HG02943 (cell line): Measurements from ENCODE around the gene UGT1A6.

Source experiments
- ATAC-seq: cut with Tn5 transposase; IDR thresholded peaks from one replicate; pipeline ENCODE4 v1.9.1; 2021; ENCODE audit warnings: mild to moderate bottlenecking, low read depth, moderate library complexity; ENCODE audit not compliant: unreplicated experiment

The UGT1A6 gene

GRCh38 chr2:233817361-233817911 is 124.7 kb downstream of the UGT1A6 start:
- ATAC-seq = no peak

DNA sequence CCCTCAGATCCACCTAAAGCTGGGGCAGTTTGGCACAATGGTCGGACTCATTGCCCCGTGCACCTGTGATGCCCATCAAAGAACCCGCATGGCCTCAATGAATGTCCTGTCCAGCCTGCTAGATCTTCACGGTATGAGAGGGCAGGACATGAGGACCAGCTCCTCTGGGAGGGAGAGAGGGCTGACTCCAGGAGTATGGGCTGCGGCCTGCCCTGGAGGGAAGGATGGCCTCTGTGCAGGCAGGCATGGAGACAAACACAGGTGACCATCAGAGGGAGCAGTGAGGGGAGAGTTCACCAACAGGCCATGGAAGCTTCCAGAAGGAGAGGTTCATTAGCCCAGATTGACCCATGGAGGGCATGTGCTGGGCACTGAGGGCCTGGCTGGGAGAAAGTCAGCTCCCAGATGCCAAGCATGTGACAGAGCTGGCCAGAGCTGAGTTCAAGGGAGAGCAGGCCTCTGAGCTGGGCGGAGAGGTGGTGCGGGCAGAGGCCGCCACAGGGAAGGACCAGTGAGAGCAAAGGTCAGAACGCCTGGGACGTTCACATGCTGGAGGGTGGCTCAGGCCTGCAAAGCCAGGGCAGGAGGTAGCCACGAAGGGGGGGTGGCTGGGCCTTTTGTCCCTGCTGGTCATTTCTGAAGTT is 125.4 kb downstream of the UGT1A6 start:
- no peak for ATAC-seq

DNA sequence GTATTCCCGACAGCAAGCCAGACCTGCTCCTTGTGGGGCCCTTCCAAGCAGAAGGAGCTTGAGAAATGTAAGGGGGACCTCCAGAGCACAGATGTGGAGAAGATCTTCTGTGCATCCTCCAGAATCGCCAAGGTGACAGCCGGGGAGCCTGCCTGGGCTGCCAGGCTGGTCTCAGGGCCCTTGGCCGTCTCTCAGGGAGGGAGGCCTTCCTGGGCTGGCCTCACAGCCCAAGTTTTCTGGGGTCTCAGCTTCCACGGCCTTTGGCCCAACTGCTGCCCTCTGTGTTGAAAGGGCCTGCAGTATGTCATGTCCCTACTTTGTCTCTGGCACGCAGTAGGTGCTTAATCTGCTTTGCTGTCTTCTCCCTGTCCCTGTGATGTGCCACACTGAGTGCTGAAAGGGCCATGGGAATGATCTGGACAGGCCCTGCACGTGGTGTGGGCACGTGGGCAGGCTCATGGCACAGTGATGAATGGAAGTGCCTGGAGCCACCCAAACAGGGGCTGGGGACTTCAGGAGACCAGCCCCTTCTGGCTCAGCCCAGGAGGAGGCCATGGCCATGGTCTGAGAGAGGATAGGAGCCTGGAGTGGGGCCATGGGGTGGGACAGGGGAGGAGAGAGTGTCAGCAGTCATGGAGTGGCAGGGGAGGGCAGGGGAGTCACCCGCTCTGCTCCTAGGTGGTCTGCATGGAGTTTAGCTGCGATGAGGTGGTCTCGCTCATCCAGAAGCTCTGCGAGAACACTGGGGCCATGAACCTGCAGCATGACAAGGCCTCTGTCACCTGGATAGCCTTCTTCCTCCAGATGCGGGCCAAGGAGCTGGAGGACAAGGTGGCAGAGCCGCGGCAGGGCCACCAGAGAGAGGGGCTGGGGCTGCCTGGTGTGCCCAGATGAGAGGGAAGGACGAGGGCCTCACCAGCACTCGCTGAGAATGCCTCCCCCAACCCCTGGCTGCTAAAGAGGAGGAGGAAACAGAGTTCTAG is 126.2 kb downstream of the UGT1A6 start:
- no peak for ATAC-seq

- ATAC-seq = no peak
These were observed 127.4 kb downstream of the UGT1A6 start for GRCh38 chr2:233819884-233820773.

DNA sequence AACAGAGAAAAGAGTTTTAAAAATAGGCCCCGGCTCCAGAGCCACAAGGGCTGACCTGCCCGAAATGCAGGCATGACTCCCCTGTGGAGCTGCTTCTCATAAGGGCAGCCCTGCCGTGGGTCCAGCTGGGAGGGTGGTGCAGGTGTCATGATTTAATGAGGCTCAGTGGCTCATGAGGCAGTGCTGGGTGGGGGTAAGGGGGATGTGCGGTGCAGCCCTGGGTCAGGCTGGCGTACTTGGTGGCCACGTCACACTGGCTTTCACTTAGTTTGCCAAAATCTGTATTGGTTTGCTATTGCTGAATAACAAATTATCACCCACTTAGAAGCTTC is 128.1 kb downstream of the UGT1A6 start:
- no peak for ATAC-seq

GRCh38 chr2:233821196-233821595 is 128.5 kb downstream of the UGT1A6 start:
- ATAC-seq = no peak

DNA sequence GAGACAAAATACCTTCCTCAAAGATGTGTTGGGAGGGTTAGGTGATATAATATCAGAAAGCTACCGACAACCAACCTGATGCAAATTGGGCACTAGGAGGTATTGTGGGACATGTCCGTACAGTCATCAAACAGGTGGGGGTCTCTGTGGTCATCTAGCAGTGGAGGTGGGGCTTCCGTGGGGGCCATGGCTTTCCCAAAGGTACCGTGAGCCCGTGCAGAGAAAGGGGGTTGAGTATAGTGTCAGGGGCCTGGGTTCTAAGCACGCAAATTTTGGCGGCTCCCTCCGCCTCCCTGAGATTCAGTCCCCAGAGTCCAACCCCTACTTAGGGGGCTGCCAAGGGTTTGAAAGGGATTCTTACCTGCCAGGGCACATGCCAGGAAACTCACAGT is 129.0 kb downstream of the UGT1A6 start:
- ATAC-seq = no peak

DNA sequence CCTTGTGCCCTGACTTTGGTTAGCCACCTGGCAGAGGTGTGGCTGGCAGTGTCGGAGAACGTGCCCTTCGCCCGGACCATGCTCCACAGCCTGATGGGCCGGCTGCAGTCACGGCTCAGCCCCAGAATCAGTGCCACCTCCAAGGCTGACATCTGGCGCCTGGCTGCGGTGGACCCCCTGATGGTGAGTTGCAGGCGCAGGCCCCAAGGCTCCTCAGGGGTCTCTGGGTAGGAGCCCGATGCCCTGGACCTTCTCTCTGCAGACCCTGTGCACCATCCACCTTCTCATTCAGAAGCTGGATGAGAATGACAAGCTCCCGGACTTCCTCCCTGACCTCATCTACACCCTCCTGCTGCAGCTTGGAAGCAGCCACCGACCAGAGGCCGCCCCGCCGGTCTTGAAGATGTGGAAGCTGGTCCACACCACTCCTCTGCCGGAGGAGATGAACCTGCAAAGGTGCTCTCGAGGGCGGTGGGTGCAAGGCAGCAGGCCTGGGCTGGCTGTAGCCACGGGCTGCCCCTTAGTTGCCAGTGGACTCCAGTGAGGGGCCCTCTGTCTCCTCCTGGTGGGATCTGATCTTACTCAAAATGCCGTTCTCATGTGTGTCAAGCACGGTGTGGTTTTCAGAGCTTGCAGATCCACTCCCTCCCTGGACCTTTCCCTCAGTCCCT is 129.5 kb downstream of the UGT1A6 start:
- no peak for ATAC-seq
